ENCODE results near the gene YJEFN3.

The YJEFN3 gene

GRCh38 chr19:19524053-19524452 is 4.7 kb upstream of the YJEFN3 start:
- no peak for DNase-seq (ENCODE audit: low read depth)

DNA sequence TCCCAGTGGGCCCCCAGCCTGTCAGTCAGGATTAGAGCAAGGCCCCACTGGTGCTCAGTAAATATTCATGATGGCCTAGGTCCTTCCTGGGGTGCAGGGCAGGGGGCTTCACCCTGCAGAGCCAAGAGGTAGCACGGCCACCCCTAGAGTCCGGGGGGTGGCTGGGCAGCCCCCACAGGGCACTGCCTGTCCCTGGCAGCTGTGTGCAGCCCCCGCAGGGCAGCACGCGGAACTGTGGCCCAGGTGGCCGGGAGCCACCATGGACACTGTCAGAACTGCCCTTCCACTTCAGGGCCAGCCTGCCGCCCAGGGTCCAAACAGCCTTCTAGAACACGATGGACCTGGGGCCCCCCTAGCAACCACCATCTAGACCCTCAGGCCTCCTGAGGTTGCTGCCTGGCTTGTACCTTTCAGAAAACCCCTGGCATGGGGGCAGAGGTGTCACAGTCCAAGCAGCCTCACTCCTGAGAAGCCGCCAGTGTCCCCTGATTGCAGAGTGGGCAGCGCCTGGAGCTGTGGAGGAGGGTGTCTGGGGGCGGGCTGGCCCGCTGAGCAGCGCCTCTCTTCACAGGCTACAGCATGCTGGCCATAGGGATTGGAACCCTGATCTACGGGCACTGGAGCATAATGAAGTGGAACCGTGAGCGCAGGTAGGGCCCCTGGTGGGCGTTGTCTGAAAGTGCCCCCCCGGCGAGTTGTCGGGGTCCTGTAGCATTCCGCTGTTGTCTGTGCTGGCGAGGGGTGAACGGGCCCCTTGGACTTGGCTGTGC is 2.9 kb upstream of the YJEFN3 start:
- DNase-seq (ENCODE audit: low read depth) = no peak

GRCh38 chr19:19526581-19527370 is 1.9 kb upstream of the YJEFN3 start:
- no peak for DNase-seq (ENCODE audit: low read depth)

DNA sequence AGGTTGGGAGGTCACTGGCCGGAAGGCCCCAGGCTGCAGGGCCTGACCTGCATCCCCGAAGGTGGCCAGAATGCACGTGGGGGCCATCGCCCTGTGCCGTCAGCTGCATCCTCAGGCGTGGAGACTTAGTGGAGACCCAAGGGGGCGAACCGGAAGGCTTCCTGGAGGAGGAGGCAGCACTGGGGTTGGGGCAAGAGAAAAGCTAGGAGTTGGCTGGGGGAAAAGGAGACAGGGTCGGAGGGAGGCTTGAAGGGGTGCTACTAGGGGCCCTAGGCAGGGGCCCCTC is 1.4 kb upstream of the YJEFN3 start:
- no peak for DNase-seq (ENCODE audit: low read depth)

DNA sequence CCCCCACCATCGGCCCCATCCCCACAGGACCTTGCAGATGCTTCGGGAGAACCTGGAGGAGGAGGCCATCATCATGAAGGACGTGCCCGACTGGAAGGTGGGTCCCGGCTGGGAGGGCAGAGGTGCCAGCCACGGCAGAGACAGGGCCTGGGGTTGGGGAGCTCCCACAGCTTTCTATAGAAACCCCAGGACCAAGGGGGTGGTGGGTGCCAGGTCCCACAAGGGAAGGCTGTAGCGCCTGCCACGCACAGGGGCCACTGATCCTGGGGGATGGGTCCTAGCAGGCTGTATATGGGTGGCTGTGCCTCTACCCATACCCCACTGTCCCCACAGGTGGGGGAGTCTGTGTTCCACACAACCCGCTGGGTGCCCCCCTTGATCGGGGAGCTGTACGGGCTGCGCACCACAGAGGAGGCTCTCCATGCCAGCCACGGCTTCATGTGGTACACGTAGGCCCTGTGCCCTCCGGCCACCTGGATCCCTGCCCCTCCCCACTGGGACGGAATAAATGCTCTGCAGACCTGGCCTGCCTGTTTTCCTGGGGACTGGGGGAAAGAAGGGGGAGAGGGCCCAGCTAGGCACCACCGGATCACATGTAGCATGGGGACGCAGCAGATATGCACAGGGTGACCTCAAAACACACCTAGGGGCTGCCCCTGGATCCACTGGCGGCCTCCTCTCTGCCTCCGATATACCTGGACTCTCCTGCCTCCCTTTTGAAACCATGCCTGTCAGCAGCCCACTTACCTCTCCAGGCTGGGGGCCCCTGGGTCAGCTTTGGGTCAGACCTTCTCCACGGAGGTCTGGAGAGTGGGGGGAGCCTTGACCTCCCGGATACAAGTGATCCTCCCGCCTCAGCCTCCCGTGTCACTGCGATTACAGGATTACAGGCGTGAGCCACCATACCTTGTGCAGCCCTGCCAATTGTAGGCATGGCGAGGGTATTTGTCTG is 761 bp upstream of the YJEFN3 start:
- DNase-seq (ENCODE audit: low read depth) = no peak

GRCh38 chr19:19529783-19530422 is 1.2 kb downstream of the YJEFN3 start:
- DNase-seq (ENCODE audit: low read depth) = no peak

GRCh38 chr19:19530423-19530804 is 1.7 kb downstream of the YJEFN3 start:
- DNase-seq (ENCODE audit: low read depth) = no peak

GRCh38 chr19:19530889-19531288 is 2.2 kb downstream of the YJEFN3 start:
- no peak for DNase-seq (ENCODE audit: low read depth)

DNA sequence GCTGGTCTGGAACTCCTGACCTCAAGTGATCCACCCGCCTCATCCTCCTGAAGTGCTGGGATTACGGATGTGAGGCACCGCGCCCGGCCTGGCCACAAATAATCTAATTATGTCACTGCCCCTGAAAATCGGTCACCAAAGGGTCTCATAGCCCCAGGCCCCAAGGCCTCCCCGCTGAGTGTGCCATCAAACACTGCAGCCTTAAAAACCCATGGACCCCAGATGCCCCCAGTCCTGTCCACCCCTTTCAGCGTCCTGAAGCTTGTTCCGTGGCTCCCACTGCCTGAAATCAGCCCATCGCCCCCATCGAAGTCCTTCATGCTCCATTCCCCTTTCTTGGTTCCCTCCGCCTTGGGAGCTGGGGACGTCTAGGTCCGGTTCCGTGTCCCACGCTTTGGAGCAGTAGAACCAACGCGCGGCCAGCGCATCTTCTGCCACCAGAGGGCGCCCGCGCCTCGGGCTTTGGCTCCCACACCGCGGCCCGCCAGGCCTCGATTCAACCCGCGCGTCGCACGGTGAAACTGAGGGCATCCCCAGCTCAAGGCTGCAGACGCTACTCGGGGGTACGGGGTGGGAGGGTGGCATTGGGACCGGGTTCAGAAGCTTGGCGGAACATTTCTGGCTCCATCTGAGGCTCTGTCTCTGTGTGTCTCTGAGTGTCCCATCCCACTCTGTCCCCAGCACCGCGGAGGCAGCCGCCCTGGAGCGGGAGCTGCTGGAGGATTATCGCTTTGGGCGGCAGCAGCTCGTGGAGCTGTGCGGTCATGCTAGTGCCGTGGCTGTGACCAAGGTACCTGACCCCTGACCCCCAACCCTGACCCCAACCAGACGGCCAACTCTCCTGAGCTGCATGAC is 3.5 kb downstream of the YJEFN3 start:
- DNase-seq (ENCODE audit: low read depth) = no peak

DNA sequence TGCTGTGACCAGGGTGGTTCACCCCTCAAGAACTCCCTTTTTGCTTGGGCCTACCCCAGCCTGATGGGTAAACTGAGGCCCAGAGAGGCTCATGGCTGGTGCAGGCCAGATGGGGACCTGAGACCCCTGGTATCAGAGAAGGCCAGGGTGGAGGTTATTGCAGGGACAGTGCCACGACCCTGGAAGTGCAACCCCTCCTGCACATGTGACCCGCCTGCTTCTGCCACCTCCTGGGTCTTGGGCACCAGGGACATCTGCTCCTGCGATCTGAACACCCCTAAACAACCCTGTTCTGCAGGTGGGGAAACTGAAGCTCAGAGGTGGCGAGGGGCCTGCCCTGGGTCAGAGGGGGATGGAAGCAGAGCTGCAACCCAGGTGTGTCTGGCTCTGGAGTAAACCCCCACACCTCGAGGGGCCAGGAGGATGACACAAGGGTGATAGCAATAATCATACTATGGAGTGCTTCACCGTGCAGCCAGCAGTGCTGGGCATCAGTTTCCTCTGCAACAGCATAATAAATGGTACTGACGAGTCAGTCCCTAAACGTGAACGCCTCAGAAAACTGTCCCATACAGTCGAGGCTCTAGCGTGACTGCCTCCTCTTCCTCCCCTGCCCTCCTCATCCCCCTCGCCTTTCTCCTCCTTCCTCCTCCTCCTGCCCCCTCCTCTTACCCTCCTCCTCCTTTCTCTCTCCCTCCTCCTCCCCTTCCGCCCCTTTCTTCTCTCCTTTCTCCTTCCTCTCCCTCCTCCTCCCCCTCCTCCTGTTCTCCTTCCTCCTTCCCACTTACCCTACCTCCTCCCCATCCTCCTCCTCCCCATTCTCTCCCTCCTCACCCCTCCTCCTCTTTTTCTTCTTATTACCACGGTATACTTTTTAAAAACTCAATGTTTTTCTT is 4.3 kb downstream of the YJEFN3 start:
- no peak for DNase-seq (ENCODE audit: low read depth)

DNA sequence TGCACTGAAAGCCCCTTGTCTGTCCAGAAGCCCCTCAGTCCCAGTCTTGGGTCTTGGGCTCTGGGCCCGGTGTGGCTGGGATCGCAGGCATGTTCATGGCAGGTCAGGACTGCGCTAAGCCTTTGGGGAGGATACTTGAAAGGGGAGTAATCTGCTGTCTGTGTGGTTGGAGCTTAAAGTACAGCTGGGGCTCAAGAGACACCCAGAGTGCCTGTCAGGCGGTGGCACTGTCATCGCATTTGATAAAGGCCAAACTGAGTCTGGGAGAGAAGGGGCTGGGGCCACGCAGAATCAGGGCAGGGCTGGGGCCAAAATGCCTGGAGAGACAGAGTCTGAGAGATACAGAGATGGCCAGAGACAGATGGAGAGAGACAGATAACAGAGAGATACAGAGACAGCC is 5.1 kb downstream of the YJEFN3 start:
- no peak for DNase-seq (ENCODE audit: low read depth)

DNA sequence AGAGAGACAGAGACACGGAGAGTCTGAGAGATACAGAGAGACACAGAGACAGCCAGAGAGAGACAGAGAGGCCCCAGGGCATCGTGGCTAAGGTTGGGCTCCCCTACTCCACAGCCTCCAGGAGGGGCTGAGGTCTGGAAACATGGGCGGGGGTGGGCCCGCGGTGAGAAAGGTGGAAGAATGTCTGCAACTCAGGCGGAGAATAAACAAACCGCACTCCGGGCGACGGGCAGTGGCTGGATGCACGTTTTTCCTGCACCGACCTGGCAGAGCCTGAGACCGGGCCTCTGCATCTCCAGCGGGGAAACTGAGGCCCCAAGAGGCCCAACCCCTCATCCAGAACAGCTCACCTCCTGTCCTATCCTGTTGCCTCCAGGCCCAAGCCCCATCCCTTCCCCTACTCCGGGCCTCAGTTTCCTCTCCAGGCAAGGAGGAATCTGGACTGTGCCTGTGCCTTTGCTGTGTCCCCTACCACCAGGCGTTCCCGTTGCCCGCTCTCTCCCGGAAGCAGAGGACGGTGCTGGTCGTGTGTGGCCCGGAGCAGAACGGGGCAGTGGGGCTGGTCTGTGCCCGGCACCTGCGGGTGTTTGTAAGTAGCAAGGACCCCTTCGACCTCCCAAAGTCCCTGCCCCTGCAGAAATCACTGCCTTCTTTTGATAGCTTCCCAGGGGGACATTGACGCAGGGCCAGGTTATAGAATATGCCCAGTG is 6.0 kb downstream of the YJEFN3 start:
- DNase-seq (ENCODE audit: low read depth) = no peak

- DNase-seq (ENCODE audit: low read depth) = no peak
These were observed 6.8 kb downstream of the YJEFN3 start for GRCh38 chr19:19535311-19536191.

GRCh38 chr19:19537075-19538048 is 8.7 kb downstream of the YJEFN3 start:
- DNase-seq (ENCODE audit: low read depth) = no peak

DNA sequence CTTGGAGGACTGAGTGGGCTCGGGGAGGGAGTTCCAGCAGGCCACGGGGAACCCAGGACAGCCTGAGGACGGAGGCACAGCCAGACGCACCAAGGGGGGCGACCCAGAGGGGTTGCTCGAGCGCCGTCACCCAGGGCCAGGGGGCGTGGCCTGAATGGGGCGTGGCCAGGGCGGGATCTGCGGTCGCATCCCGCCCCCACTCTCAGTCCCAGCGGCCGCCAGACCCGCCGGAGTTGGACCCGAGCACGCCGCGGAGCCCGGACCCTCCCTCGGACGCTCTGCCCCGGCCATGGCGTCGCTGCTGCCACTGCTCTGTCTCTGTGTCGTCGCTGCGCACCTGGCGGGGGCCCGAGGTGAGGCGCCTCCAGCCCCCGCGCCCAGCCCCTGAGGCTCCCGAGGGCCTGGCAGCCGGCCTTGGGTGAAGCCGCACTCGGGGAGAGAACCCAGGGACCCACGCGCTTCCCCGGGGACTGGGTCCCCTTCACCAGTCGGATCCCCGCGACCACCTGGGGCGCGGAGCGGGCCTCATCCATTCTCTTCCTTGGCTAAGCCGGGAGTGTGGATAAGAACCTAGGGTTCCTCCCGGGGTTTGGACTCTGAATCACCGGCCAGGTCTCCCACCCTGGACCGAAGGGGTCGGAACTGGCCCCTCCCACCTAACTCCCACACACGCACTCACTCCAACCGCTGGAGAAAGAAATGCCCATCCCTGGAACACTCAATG is 9.5 kb downstream of the YJEFN3 start, which contains the start of gene CILP2:
Gene CILP2 (plus strand): TSS at position 205 of the 724 bp plus-strand sequence. CDS start 85 bp downstream, at position 290.
- DNase-seq (ENCODE audit: low read depth) = no peak

GRCh38 chr19:19538785-19539166 is 10.1 kb downstream of the YJEFN3 start:
- no peak for DNase-seq (ENCODE audit: low read depth)

GRCh38 chr19:19539698-19540063 is 11.0 kb downstream of the YJEFN3 start:
- no peak for DNase-seq (ENCODE audit: low read depth)
